Measurements from ENCODE around the gene COPA.
"Not testable (repeated sequence)": the region's sequence is repeated elsewhere in the genome, so short reads cannot be mapped to it uniquely, and the experiment has no call there.

The COPA gene

DNA sequence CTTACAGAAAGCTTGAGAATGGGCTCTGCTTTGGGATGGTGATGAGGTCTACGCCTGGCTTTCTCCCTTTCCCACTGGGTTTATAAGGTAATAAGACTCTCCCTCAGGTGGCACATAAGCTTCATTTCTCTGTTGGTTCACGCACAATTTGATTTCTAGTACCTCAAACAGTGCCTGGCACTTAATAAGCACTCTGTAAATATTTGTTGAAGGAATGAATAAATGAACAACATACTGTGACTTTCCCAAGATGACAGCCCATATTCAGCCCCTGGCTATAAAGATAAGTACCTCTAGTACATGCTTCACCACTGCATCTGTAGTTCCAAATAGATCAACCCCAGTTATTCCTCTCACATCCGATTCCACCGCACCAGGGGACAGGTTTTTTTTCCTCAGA, 17.8 kb downstream of the COPA start:
- peak; percentile 91 for DNase-seq

DNA sequence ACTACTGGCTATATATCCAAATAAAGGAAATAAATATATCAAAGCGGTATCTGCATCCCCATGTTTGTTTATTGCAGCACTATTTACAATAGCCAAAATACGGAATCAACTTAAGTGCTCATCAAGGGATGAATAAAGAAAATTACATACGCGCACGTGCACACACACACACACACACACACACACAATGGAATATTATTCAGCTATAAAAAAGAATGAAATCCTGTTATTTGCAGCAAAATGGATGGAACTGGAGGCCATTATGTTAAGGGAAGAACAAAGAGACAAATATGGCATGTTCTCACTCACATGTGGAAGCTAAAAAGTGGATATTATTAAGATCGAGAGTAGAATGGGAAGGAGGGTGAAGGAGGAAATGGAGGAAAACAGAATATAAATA, 20.2 kb downstream of the COPA start:
- DNase-seq = no peak

DNA sequence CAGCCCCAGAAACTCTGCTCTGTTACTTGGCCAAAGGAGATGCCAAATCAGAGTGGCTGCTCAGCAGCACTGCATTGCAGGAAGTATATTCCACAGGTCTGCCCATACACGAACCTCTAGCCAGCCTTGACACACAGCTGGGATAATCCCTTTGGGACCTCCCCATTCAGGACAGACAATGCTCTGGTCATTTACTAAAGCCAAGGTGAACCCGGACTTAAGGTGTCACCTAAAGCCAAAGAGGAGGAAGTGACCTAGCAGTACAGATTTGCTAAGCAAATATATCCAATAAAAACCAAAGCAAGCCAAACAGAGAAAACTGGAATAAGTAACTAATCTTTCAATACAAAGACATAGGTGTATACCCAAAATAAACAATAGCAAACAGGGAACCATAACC, 27.7 kb downstream of the COPA start:
- no peak for DNase-seq

DNA sequence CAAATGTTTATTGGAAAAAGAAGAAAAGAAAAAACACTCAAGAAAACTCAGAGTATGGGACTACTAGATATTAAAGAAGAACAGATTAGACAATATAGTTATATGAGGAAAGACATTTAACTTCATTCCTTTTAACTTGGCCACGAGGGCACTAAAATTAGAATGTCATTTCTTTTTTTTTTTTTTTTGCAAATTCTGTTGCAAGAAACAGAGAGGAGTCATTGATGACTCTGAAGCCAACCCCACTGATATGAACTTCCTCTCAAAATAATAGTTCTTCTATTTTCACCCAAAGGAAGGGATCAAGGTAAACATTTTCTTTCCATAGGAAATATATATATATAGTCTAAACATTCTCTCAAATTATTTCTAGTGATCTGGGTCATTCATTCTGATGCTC, 33.5 kb downstream of the COPA start:
- no peak for DNase-seq

DNA sequence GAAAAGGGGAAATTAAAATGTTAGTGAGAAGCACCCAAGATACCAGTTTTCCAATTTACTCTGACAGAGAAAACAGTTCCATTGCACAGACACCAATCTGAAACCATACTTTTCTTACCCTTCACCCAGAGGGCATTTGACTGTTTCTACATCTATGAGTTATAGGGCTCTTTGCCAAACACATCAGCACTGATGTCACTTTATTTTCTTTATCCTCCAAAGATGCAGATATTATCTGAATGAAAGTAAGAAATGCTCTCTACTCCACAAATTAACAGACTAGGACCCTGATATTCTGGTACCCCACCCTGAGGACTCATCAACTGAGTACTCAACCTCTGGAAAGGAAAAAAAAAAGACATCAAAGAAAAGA, 33.9 kb downstream of the COPA start:
- no peak for DNase-seq

DNA sequence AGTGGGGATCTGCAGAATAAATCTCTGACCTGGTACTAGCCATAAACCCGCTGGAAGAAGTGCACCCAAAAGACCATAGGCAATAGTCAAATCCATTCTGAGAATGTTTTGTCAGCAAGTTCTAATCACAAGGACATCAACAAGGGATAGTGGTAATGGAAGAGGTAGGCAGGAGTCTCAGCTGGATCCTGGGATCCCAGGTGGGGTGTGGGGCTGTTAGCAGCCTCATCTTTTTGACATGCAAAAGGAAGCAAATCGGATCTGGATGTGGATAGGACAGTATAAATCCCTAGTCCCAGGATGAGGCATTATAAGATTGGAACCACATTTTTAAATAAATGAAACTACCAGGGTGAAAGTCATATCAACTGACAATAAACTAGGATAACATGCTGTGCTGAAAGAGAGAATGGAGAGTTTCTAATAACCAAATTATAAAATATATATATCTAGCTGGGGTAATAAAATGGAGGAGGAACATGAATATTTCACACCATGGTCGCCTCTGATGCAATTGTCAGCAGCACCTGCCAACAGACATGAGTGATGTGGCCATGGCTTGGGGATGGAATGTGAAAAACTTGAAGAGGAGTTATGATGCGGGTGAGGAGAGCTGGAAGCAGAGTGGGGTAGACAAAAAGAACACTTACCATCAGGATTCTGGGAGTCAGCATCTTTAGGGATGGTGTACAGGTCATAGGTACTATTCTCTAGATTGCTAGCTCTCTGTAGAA, 34.4 kb downstream of the COPA start:
- no peak for DNase-seq

DNA sequence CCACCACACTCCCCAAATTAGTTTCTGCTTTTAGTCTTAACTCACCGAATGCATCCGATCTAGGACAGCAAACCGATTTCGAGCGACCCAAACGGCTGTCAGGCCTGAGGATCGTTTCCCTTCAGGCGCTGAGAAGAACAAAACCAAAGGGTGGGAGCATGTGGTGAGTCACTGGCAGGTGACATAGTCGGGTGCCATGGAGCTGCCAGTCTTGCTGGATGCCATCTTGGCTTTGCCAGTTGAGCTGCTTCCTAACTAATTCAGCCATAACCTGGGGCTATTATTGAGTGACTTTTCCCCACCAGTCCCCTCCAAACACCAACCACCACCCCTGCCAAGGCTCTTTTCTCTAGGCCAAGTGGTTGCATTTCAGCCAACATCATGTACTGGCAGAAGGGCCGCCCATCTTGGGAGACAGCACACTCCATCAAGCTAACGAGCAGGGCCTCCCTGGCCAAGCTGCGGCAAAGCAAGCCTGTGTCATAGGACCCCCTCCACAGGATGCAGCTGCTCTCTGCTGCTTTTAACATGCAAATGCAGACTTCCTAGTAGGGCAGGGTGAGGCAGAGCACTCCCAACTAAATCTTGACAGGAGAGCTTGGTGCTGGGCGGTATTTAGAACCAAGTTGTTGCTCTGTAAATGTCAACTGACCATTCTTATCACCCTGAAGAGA, 35.8 kb downstream of the COPA start:
- no peak for DNase-seq

DNA sequence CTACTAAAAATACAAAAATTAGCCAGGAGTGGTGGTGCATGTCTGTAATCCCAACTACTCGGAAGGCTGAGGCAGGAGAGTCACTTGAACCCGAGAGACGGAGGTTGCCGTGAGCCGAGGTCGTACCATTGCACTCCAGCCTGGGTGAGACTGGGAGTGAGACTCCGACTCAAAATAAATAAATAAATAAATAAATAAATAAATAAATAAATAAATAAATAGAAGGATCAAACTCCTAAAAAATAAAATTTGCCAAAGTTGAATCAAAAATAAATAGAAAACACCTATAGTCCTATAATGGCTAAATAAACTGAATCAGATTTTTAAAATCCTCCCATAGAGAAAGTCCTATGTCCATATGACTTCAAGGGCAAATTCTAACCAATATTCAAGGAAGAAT, 42.9 kb downstream of the COPA start:
- DNase-seq = no peak

DNA sequence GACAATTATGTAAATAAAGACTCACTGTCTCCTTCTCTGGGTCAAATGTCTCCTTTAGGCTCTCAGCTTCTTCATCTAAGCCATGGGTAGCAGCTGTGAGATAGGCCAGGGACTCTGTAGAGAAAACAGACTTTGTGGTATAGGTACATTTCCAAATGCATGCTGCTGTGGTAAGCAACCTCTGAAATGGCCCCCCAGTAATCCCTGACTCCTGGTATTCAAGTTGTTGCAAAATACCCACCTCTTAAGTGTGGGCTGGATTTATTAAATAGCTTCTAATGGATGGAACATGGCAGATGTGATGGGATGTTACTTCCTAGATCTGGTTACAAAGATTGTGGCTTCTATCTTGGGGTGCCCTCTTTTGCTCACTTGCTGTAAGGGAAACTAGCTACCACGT, 47.0 kb downstream of the COPA start:
- DNase-seq = no peak

DNA sequence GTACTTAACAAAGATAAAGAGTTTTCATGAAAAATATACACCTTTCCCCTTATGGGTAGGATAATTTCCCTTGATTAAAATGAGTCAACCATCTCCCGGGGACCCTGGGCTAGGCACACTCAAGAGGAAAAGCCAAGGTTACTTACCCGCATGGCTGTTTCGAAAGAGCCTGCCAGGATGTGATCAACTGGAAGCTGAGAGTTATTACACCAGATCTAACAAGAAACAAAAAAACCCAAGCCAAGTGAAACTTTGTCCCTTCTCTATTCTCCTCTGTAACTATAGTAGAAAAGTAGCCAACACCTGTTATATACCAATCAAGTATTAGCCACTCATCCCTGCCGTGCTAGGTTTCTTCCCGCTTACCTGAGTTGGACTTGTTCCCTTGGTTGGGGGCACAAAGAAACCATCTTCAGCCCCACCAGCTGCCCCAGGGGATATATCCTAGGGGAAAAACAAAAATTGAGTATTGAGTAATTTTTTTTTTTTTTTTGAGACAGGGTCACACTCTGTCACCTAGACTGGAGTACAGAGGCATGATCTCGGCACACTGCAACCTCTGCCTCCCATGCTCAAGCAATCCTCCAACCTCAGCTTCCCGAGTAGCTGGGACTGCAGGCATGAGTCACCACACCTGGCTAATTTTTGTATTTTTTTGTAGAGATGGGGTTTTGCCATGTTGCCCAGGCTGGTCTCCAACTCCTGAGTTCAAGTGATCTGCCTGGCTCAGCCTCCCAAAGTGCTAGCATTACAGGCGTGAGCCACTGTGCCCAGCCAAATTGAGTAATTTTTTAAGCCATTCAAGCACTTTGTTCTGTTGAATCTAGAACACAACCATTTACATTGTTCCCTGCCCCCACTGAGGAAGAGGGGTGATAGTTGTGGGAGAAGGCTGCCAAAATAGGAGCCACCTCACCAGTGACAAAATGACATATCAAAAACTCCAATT, 49.8 kb downstream of the COPA start:
- DNase-seq = no peak

DNA sequence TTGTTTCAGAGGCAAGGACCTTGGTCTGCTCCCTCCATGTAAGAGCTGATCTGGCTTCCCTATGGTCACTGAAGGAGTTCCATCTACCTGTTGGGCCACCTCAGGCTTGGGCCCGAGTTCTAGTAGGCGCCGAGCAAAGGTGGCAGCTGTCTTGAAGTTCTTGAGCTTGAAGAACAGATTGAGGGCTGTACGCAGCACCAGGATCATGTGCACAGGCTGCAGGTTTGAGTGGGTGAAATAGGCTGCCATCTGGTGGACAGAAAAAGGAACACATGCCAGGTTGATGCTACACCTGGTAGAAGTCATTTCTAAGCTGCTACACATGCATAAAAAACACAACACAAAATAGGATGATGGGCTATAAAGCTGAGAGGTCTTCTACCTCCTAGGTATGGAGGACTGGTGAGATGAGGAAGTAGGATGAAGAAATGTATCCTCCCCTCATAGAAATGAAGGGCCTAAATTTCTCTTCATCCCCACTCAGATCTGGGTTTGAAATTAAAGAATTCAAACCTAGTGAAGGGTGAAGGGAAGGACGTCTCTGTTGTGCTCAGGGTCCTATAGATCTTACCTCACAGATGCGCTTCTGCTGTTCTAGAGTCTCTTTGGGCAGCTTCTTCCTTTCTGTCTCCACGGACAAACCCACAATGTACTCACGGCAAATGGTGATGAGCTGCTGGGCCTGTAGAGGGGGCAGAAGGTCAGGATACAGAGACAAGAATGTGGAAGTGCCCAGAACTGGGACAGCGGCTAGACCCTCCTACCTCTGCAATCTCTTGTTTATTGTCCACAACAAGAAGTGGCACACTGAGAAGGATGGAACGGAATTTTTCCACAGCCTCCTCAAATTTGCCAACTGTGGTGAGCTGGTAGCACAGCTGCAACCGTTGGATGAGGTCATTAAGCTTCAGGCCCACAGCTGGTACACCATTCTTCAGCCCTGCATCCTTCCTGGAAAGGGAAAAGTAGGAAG, 51.5 kb downstream of the COPA start:
- DNase-seq = peak; percentile 52

DNA sequence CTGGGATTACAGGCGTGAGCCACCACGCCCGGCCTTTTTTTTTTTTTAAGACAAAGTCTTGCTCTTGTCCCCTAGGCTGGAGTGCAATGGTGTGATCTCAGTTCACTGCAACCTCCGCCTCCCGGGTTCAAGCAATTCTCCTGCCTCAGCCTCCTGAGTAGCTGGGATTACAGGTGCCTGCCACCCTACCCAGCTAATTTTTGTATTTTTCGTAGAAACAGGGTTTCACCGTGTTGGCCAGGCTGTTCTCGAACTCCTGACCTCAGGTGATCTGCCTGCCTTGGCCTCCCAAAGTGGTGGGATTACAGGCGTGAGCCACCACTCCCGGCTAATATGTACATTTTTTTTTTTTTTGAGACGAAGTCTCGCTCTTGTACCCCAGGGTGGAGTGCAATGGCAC, 55.3 kb downstream of the COPA start:
- DNase-seq = not testable (repeated sequence)

DNA sequence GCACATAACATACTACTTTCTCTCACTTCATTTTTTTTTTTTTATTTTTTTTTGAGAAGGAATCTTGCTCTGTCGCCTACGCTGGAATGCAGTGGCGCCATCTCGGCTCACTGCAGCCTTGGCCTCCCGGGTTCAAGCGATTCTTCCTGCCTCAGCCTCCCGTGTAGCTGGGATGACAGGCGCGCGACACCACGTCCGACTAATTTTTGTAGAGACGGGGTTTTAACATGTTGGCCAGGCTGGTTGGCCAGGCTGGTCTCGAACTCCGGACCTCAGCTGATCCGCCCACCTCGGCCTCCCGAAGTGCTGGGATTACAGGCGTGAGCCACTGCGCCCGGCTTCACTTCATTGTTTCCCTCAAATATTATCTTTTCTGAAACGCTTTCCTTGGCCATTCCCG, 57.5 kb downstream of the COPA start:
- no peak for DNase-seq

DNA sequence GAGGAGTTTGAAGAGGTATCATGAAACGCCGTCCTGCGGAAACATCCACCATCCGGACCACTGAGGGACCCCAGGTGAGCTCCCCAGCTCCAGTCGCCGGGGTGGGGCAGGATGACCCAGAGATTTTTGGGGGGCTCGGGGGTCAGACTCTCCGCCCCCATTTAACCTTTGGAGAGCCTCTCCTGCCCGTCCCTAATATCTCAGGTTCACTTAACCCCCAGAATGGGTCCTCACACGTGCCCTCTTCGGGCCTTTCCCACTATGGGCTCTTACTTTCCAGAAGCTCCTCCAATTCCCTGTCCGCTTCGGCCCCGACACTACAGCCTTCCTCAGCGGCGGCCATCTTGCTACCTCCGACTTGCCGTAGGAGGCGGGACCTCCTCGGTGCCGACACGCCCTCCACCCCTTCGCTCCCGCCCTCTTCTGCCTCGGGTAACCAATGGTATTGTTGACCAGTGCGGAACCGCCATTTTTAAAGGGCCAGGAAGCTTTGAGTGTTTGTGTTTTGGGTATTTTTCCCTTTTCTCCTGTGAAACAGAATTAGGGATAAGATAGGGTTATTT, 58.2 kb downstream of the COPA start, which contains the start of gene PEX19:
TSS of gene PEX19 (minus strand) at position 352 of the 563 bp plus-strand sequence. CDS start at position 343, 9 bp downstream.
- DNase-seq = peak; percentile 89

DNA sequence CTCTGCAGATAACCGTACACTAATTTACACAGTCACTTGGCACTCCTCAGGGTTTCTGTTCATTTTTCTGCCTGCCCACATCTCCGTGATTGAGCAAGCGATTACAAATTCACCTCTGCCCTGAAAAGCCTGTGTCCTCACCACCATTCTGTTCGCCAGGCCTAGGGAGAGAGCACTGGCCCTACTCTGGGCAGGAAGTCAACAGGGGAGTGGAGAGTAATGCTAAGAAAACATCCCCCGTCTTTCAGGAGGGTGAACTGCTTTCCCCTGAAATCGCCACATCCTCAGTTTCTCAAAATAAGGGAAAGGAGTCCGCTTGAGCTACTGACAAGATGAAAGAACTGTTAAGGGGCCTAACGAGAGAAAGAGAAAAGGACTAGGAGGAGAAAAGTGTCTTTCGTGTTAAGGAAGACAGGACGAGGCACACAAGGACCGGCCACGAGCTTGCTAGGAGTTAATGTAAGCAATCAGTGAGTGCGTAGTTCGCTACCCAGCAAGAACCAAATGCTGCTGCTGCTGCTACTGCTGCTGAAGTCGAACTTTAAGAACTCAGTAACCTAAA, 58.7 kb downstream of the COPA start:
- peak; percentile 21 for DNase-seq

DNA sequence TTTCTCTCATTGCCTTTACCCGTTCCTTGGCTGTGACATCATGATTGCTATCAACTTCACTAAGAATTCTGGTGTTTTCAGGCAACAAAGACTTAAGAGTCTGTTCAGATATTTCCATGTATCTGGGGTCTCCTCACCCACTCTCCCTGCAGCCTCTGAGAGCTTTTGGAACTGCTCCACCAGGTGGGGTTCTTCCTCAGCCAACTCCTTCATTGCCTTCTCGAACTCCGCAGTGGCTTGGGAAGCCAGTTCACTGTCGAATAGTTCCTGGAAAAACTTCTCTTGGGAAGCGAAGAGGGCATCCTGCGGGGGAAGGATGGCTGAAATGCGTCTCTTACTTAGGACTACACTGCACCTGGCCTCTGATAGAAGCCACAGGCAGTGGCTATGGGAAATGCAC, 60.2 kb downstream of the COPA start:
- DNase-seq = no peak

DNA sequence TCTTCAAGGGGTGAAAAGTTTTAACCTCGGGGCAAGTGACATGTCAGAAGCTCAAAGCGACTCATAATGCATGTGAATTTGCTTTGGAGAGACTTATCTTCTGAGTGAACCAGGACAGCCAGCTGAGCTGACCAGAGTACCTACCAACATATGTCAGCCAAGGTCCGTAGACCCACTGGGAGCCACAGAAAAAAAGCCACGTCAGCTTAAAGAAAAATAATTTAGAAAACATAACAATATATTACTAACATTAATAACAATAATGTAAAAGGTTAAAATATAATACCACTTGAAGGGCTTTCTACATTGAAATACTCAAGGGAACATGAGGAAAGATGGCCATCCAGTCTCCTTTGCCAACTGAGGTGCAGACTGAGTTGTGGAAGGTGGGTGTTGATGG, 65.1 kb downstream of the COPA start:
- DNase-seq = no peak

DNA sequence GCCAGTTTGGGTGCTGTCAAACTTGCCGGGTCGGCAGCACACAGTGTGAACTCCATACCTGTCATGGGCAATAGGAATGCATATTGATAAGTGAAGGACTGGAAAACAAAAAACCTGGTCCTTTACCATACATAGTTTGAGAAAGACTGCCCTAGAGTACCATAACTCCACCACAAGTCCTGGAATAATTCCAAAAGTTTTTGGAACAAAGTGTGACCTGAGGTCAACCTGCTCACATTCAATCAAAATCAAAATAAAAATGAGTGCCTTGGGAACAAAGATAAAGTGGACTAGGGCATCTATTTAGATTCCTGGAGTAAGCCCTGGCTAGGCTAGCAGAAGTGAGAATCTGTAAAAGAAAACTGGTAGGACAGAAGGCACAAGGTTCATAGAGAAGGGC, 65.7 kb downstream of the COPA start:
- DNase-seq = no peak

DNA sequence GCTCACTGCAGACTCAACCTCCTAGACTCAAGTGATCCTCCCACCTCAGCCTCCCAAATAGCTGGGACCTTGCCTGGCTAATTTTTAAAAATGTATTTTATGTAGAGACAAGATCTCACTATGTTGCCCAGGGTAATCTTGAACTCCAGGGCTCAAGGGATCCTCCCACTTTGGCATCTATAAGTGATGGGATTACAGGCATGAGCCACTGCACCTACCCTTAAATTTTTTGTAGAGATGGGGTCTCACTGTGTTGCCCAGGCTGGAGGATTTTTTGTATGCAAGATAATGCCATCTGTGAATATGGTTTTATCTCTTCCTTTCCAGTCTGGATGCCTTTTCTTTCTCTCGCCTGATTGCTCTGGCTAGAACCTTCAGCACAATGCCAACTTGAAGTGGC, 72.0 kb downstream of the COPA start:
- no peak for DNase-seq

DNA sequence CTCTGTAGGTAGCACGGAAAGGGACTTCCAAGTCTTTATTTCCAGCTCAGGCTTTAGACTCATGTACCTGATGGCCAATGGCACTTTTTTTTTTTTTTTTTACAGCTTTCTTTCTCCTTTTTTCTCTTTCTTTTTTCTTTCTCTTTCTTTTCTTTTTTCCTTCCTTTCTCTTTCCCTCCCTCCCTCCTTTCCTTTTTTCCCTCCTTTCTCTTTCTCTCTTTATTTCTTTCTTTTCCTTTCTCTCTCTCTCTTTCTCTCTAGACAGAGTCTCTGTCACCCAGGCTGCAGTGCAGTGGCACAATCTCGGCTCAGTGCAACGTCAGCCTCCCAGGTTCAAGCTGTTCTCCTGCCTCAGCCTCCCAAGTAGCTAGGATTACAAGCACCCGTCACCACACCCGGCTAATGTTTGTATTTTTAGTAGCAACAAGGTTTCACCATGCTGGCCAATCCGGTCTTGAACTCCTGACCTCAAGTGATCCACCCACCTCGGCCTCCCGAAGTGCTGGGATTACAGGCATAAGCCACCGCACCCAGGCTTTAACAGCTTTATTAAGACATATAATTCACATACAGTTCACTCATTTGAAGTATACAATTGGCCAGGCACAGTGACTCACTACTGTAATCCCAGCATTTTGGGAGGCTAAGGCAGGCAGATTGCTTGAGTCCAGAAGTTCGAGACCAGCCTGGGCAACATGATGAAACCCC, 75.6 kb downstream of the COPA start:
- no peak for DNase-seq

DNA sequence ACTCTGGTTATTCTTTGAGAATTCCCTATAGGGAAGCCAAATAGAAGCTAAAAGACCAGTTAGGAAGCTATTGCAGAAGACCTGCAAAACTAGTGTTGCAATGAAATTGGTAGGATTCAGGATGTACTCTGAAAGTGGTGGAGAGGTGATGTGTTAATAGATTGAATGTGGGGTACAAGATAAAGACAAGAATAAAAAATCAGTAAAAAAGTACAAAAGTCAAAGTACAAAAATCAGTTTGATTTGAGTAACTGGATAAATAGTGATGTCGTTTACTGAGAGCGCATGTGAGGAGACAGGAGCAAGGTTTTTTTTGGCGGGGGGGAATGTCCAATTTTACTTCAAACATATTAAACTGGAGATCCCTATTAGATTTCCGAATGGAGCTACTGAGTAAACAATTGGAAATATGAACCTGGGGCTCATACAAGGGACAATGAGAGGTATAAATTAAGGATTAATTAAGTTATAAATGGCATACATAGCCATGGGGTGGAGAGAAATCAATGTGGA, 78.2 kb downstream of the COPA start:
- DNase-seq = peak; percentile 36
